Measurements from ENCODE around the gene MEAF6.

DNA sequence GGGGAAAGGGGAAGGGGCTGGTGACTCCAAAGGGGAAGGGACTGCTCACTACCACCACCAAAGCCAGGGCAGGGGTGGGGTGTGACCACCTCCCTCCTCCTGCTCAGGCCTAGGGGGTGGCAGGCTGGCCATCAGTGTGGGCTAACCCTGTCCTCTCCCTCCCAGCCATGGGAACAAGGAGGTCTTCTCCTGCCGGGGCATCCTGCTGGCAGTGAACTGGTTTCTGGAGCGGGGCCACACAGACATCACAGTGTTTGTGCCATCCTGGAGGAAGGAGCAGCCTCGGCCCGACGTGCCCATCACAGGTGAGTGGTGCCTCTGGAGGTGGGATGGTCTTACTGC is 34.5 kb downstream of the MEAF6 start:
- no peak for TF ChIP-seq RAD21 (IDR thresholded peaks at IDR 0.05; ENCODE audit: low read length)
- TF ChIP-seq, protein P1, sequence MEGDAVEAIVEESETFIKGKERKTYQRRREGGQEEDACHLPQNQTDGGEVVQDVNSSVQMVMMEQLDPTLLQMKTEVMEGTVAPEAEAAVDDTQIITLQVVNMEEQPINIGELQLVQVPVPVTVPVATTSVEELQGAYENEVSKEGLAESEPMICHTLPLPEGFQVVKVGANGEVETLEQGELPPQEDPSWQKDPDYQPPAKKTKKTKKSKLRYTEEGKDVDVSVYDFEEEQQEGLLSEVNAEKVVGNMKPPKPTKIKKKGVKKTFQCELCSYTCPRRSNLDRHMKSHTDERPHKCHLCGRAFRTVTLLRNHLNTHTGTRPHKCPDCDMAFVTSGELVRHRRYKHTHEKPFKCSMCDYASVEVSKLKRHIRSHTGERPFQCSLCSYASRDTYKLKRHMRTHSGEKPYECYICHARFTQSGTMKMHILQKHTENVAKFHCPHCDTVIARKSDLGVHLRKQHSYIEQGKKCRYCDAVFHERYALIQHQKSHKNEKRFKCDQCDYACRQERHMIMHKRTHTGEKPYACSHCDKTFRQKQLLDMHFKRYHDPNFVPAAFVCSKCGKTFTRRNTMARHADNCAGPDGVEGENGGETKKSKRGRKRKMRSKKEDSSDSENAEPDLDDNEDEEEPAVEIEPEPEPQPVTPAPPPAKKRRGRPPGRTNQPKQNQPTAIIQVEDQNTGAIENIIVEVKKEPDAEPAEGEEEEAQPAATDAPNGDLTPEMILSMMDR (conservative IDR thresholded peaks at IDR 0.05; ENCODE audit: low read depth, low read length): no peak
